Body of pancreas (tissue), 4 donors: Measurements from ENCODE around the gene ADAM10. TPM values are rescaled to one million over a fixed set of nuclear protein-coding genes. Genes with fewer than 3 reads are reported as not detected.
A peak's percentile ranks its signal among the peaks of the same experiment; 100 is the strongest.

Experiments
- ATAC-seq: fragments of 150-250 bp; one replicate; pipeline ENCODE4 v1.9.1; 2016
- DNase-seq, 4 donors: peaks; one replicate each; pipeline ENCODE4 v3.0.0-alpha.2; 2019
- H3K27ac ChIP-seq, 4 donors: fragments of 200-600 bp; sonication (generic); 1 replicate in 3 of 4; 2 replicates in 1 of 4; pipeline versions ENCODE4 v1.5.1 to v1.6.1; 2016 to 2019; ENCODE audit warnings: mild to moderate bottlenecking in 1 of 4, mixed read lengths in 1 of 4, moderate library complexity in 1 of 4
- H3K27me3 ChIP-seq, 2 donors: fragments of 200-600 bp; sonication (generic); one replicate each; pipeline ENCODE4 v1.6.0; 2016; ENCODE audit warnings: mild to moderate bottlenecking in 1 of 2
- H3K36me3 ChIP-seq, 2 donors: fragments of 200-600 bp; sonication (generic); replicated peaks in 1 of 2; 2 replicates each; pipeline ENCODE4 v1.5.1; 2016; ENCODE audit warnings: low read depth in 2 of 2; ENCODE audit not compliant: insufficient read depth in 1 of 2
- H3K4me1 ChIP-seq: fragments of 200-600 bp; sonication (generic); one replicate; pipeline ENCODE4 v1.6.0; 2016
- H3K4me3 ChIP-seq, 2 donors: fragments of 200-600 bp; sonication (generic); 1 replicate in 1 of 2; 2 replicates in 1 of 2; pipeline ENCODE4 v1.5.1; 2016 to 2019
- H3K9me3 ChIP-seq, 3 donors: fragments of 200-600 bp; sonication (generic); 1 replicate in 2 of 3; 2 replicates in 1 of 3; pipeline ENCODE4 v1.5.1; 2016
- CTCF ChIP-seq, 7 experiments: fragments of 450-650 bp in 4 of 7; fragments of 200-600 bp in 3 of 7; sonication (generic) in 3 of 7; IDR thresholded peaks; one replicate each; pipeline ENCODE4 v1.5.1; 2016 to 2019; ENCODE audit warnings: antibody characterized with exemption in 7 of 7
- POLR2A ChIP-seq, 3 donors: fragments of 450-650 bp; IDR thresholded peaks; one replicate each; pipeline ENCODE4 v1.6.1; 2016; ENCODE audit warnings: antibody characterized with exemption in 3 of 3, mild to moderate bottlenecking in 2 of 3
- WGBS, 2 donors: methylation state at CpG; one replicate each; pipeline ENCODE4 v1.1.5; 2017; 5-methylcytosine and 5-hydroxymethylcytosine counted together
- intact Hi-C: fragments of 100-400 bp; cut with DNase I; formaldehyde crosslinking; loops from one replicate; pipeline ENCODE4 v1.15.1; 2023
- total RNA-seq, 2 donors: library from RNA; depleted of rRNA; stranded (reverse); fragments of >200 nt; gene quantifications; one replicate each; pipeline ENCODE4 v1.1.0, GENCODE V29; 2016

The ADAM10 gene
- total RNA-seq, 2 donors from 2014 or later = 29.1 to 35.6 TPM

GRCh38 chr15:58562135-58562534 lies 187.4 kb downstream of the ADAM10 start:
- Histone ChIP-seq H3K27me3 (no peaks in the 10 kb centered on the region), H3K9me3 (no peaks in the 10 kb centered on the region), H3K27ac (no peak overlapping the region), H3K36me3 (no peaks in the 10 kb centered on the region), H3K4me1 (no peaks in the 10 kb centered on the region), H3K4me3 (no peak overlapping the region)
- TF ChIP-seq POLR2A (IDR thresholded peaks at IDR 0.05) (no peak), CTCF (IDR thresholded peaks at IDR 0.05) (no peak)
- DNase-seq = no peak
- no peak for ATAC-seq
- intact Hi-C loops = no loop called here
- 94% methylated on average over 3 of the region's 3 CpGs for WGBS, 2 donors

DNA sequence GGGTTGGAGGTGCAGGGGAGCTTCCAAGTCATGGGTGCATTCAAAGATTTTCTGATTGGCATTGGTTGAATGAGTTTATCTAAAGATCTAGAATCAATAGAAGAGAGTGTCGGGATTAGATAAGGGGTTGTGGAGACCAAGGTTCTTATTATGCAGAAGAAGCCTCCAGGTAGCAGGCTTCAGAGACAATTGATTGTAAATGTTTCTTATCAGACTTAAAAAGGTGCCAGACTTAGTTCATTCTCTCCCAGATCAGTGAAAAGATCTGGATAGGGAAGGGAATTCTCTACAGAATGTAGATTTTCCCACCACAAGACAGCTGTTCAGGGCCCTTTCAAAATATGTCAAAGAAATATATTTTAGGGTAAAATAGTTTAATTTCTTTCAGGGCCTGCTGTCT lies 188.2 kb downstream of the ADAM10 start:
- Histone ChIP-seq H3K36me3 (no peaks in the 10 kb centered on the region), H3K27me3 (no peaks in the 10 kb centered on the region), H3K9me3 (no peaks in the 10 kb centered on the region), H3K4me3 (no peak overlapping the region), H3K27ac (no peak overlapping the region), H3K4me1 (no peaks in the 10 kb centered on the region)
- WGBS, 2 donors = 0% methylated on average over 1 of the region's 1 CpG
- DNase-seq (no peak), ATAC-seq (no peak)
- intact Hi-C loops = no loop called here
- TF ChIP-seq CTCF (IDR thresholded peaks at IDR 0.05) = no peak
- no peak for TF ChIP-seq POLR2A (IDR thresholded peaks at IDR 0.05)

DNA sequence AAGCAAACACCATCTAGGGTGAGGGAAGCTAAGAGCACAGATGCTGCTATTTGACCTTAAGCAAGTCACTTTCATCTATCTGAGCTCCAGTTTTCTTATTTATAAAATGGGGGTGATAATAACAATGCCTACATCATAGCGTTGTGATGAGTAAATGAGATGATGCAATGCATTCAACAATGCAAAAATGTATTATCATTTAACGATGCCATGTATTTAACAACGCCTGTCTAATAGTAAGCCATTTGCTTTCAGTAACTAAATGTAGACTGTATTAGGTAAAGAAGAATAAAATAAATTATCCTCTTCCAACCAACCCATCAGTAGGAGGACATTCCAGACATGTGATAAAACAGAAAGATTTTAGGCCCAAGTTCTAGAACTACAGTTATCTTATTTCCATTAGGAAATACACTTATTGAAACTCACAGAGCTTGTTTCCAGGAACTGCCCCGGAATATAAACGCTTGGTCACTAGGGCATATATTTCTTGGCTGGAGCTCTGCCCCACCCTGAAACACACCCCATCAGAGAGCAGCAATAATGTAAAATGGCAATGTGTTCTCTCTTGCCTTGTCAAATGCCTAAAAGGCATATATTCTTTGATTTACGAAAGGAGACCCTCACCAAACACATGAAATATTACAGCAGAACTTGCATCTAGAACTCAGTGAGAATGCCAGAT lies 189.5 kb downstream of the ADAM10 start:
- Histone ChIP-seq H3K4me3 (no peak overlapping the region), H3K9me3 (no peaks in the 10 kb centered on the region), H3K4me1 (no peaks in the 10 kb centered on the region), H3K27me3 (no peaks in the 10 kb centered on the region), H3K36me3 (no peaks in the 10 kb centered on the region), H3K27ac (no peak overlapping the region)
- DNase-seq (no peak), ATAC-seq (no peak)
- TF ChIP-seq POLR2A (IDR thresholded peaks at IDR 0.05) (no peak), CTCF (IDR thresholded peaks at IDR 0.05) (no peak)
- 76 to 77% methylated on average over 6 of the region's 6 CpGs for WGBS, 2 donors
- intact Hi-C loops = no loop called here

DNA sequence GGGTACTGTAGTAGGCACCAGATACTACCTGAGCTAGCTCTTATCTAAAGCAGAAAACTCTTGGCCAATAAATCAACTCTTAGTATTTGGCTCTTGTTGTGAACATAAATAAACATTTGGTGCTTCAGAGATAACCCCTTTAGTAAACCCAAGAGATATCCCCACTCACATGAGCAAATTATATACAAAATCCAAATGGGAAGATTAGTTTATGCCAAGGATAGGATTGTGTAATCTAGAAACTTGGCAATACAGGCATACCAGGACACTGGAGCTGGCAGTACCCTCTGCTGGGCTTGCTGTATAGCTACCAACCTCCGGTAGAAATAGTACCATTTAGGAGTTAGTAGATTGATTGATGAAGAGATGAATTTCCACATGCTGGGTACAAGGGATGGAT lies 190.7 kb downstream of the ADAM10 start:
- TF ChIP-seq POLR2A (IDR thresholded peaks at IDR 0.05) (no peak), CTCF (IDR thresholded peaks at IDR 0.05) (peak in 3 of 7 experiments; percentile 20 to 30 (median 23))
- ATAC-seq (peak; percentile 68), DNase-seq (peak in 1 of 4 donors; percentile 26)
- H3K27me3 ChIP-seq = no peaks in the 10 kb centered on the region
- no peaks in the 10 kb centered on the region for H3K36me3 ChIP-seq
- 39 to 43% methylated on average over 1 of the region's 1 CpG for WGBS, 2 donors
- no peak overlapping the region for H3K4me3 ChIP-seq
- H3K4me1 ChIP-seq = no peaks in the 10 kb centered on the region
- H3K9me3 ChIP-seq = no peaks in the 10 kb centered on the region
- intact Hi-C loops = no loop called here
- no peak overlapping the region for H3K27ac ChIP-seq

- DNase-seq = no peak
- WGBS, 2 donors = 82 to 84% methylated on average over 3 of the region's 3 CpGs
- intact Hi-C loops = no loop called here
- no peak overlapping the region for H3K4me3 ChIP-seq
- no peak for TF ChIP-seq POLR2A (IDR thresholded peaks at IDR 0.05)
- no peak for TF ChIP-seq CTCF (IDR thresholded peaks at IDR 0.05)
- no peaks in the 10 kb centered on the region for H3K4me1 ChIP-seq
- no peaks in the 10 kb centered on the region for H3K36me3 ChIP-seq
- no peak for ATAC-seq
- no peaks in the 10 kb centered on the region for H3K9me3 ChIP-seq
- H3K27me3 ChIP-seq = no peaks in the 10 kb centered on the region
- no peak overlapping the region for H3K27ac ChIP-seq
These were observed 193.0 kb downstream of the ADAM10 start for GRCh38 chr15:58556541-58556940.
